GM13976 (cell line): ENCODE measurements around the gene DMAC2L.

Source experiments
- DNase-seq: peaks from one replicate; pipeline ENCODE4 v3.0.0; 2012; ENCODE audit warnings: low spot score
- CTCF ChIP-seq: IDR thresholded peaks from 2 replicates; pipeline ENCODE4 v1.5.1; 2012; ENCODE audit warnings: borderline replicate concordance, mild to moderate bottlenecking; ENCODE audit not compliant: insufficient read depth; ENCODE audit errors: extremely low read depth, missing control alignments, control extremely low read depth
- in situ Hi-C: fragments of 300-500 bp; cut with MboI; formaldehyde crosslinking; loops from one replicate; pipeline ENCODE4 v1.12.0; 2022; ENCODE audit warnings: low sequenced_read_pairs, mixed read lengths, inconsistent platforms; ENCODE audit not compliant: unreplicated experiment

DMAC2L gene, protein sequence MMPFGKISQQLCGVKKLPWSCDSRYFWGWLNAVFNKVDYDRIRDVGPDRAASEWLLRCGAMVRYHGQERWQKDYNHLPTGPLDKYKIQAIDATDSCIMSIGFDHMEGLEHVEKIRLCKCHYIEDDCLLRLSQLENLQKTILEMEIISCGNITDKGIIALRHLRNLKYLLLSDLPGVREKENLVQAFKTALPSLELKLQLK

DNA sequence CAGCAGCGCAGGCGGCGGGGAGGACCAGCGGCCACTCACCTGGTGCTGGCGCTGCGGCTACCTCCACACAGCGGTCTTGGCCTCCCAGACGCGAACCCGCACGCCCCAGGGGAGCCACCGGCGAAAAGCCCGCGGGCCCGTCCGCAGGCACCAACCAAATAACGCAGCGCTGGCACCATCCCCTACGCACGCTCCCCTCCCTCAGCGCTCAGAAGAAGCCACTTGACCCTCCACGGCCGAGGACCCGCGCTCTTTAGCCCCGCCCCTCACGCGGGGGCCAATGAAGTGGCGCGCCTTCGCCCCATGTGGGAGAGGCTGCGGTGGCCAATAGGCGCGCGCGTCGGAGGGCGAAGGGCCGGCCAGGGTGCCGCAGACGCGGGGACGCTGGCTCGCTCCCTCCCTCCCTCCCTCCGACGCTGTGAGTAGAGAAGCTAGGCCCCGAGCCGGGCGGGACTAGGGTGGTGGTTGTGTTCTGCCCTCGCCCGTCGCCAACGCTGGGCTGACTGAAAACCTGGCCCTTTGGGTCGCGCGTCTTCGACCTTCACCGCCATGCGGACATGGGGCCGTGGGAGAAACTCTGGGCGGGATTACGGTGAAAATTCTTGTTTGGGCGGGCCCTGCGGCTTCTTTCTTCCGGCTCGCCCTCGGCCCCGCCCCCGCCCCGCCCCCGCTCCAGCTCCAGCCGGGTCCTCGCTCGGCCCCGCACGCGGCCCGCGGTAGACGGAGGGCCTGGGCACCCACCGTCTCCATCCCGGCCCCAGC lies at the start of gene DMAC2L, which contains the start of gene L2HGDH:
Gene DMAC2L, plus strand, starts transcription at position 353 of the 762 bp plus-strand sequence. CDS start 9,164 bp downstream, outside the sequence.
Gene L2HGDH, minus strand, starts transcription at position 258 of the 762 bp plus-strand sequence. Its CDS starts 79 bp downstream, at position 179.
- peak; percentile 98 for DNase-seq
- in situ Hi-C loops: no loop called here
- no peak for TF ChIP-seq CTCF

DNA sequence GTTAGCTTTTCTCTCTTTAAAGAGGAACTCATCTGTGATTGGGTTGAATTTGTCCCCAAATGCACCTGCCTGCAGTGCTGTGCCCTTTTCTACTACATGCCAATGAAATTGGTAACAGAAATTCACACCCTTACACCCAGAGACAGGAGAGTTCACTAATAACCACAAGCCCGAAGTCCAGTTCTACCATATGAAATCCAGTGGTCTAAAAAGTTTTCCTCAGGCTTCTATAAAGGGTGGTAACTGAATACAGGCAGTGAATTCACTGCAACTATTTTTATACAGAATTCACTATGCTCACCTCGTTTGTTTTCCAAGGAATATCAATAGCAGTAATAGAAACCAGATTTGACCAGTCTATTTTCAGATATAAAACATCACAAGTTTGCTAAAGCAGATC lies 49.3 kb upstream of the DMAC2L start:
- TF ChIP-seq CTCF: no peak
- in situ Hi-C loops: no loop called here
- no peak for DNase-seq

DNA sequence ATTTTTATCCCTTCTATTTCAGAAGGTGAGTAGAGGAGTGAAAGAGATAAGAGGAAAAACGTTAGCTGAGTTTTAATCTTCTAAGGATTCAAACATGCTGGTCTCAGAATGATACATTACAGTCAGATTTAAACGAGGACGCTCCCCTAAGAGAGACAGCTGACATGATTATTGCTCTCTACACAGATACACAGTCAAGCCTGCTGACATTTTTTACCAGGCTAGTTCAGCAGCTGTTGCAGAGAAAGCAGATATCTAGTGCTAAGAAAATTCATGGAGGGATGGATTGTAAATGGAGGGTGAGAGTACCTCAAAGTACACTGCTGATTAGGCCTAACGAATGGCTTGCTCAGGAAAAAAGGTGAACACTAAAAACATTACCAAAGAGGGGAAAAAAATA lies 48.8 kb upstream of the DMAC2L start:
- DNase-seq: no peak
- no peak for TF ChIP-seq CTCF
- in situ Hi-C loops: no loop called here

DNA sequence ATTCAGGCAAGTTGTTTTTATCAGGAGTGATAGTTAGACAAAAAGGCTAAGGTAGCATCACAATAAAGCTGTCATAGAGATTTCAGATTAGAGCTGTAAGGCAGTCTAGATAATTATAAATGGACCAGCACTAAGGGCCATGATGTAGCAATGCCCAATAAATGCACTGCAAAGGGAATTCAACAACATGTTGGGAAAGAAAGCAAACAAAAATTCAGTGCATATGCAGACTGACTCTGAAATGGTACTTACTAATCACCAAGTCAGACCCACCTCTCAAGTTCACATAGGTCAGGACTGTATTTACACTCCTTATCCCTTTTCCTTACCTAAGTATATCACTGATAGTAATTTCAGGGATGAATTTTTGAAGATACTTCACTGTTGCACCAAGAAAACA lies 47.1 kb upstream of the DMAC2L start:
- DNase-seq: no peak
- TF ChIP-seq CTCF: no peak
- in situ Hi-C loops: no loop called here

GRCh38 chr14:50270932-50271331 lies 41.2 kb upstream of the DMAC2L start:
- DNase-seq: no peak
- in situ Hi-C loops: no loop called here
- no peak for TF ChIP-seq CTCF

DNA sequence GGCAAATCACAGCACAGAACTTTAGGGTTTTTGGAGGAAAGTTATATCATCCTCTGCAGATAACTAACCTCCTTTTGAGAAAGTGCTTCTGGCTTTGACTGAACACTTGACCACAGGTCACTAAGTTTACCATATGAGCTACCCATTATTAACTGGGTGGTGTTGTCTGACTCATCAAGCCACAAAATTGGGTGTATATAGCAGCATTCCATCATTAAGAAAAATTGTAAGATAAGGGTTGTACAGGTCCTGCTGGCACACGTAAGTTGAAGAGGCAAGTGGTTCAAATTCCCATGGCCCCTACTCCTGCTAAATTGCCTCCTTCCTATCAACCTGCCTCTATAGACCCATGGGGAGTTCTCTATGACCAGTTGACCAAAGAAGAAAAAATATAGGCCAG lies 39.6 kb upstream of the DMAC2L start:
- DNase-seq: no peak
- in situ Hi-C loops: no loop called here
- no peak for TF ChIP-seq CTCF
